Caco-2 (cell line): ENCODE measurements around the gene AOC1. TPM values are rescaled to one million over a fixed set of nuclear protein-coding genes. Genes with fewer than 3 reads are reported as not detected.

Experiments
- BruUV-seq: library from RNA; stranded (reverse); fragments of 400-500 nt; replicated peaks from 2 replicates; lab custom pipeline; 2021; lab: Mats Ljungman, UMichigan
- CTCF ChIA-PET: fragments of 300-600 bp; sonication (Branson Sonifier 250); formaldehyde crosslinking; loops from one replicate; lab custom pipeline; 2022; ENCODE audit warnings: antibody characterized with exemption; lab: Charles Lee
- POLR2A ChIA-PET: fragments of 300-600 bp; sonication (Branson Sonifier 250); formaldehyde crosslinking; loops from one replicate; lab custom pipeline; 2022; ENCODE audit warnings: antibody characterized with exemption; lab: Charles Lee
- DNase-seq, 2 experiments: peaks; one replicate each; pipeline versions ENCODE4 v3.0.0 to v3.0.0-alpha.2; 2020 to 2022
- H3K27me3 ChIP-seq: replicated peaks from 2 replicates; pipeline ENCODE4 v1.6.0; 2011; ENCODE audit warnings: low read length; ENCODE audit not compliant: control insufficient read depth, insufficient read depth
- H3K36me3 ChIP-seq: 2 replicates; pipeline ENCODE4 v1.5.1; 2011; ENCODE audit warnings: low read length; ENCODE audit not compliant: control insufficient read depth, insufficient read depth
- H3K4me1 ChIP-seq: fragments of 250-450 bp; sonication (Bioruptor Pico); 2 replicates; pipeline ENCODE4 v1.5.1; 2020; ENCODE audit warnings: mild to moderate bottlenecking
- H3K4me3 ChIP-seq: 2 replicates; pipeline ENCODE4 v1.5.1; 2011; ENCODE audit warnings: low read depth, mild to moderate bottlenecking, control low read depth, low read length
- H3K9me3 ChIP-seq: fragments of 250-450 bp; sonication (Bioruptor Pico); 2 replicates; pipeline ENCODE4 v1.5.1; 2020; ENCODE audit warnings: mild to moderate bottlenecking, moderate library complexity
- H3K27ac Mint-ChIP-seq: one replicate; pipeline ENCODE4 v1.8.0; 2022; ENCODE audit warnings: mixed read lengths; ENCODE audit not compliant: unreplicated experiment
- H3K27me3 Mint-ChIP-seq: one replicate; pipeline ENCODE4 v1.8.0; 2022; ENCODE audit warnings: mixed read lengths; ENCODE audit not compliant: insufficient read depth, unreplicated experiment
- H3K36me3 Mint-ChIP-seq: one replicate; pipeline ENCODE4 v1.8.0; 2022; ENCODE audit warnings: mild to moderate bottlenecking, mixed read lengths; ENCODE audit not compliant: insufficient read depth, unreplicated experiment
- H3K4me1 Mint-ChIP-seq: one replicate; pipeline ENCODE4 v1.8.0; 2022; ENCODE audit warnings: low read depth, mixed read lengths; ENCODE audit not compliant: unreplicated experiment
- H3K4me3 Mint-ChIP-seq: one replicate; pipeline ENCODE4 v1.8.0; 2022; ENCODE audit warnings: mild to moderate bottlenecking, moderate library complexity, mixed read lengths; ENCODE audit not compliant: unreplicated experiment
- H3K9me3 Mint-ChIP-seq: one replicate; pipeline ENCODE4 v1.8.0; 2022; ENCODE audit warnings: mixed read lengths; ENCODE audit not compliant: unreplicated experiment
- intact Hi-C: fragments of 100-400 bp; cut with micrococcal nuclease; formaldehyde crosslinking; loops from one replicate; pipeline ENCODE4 v1.10.0; 2022; ENCODE audit not compliant: unreplicated experiment
- total RNA-seq: library from RNA; stranded (reverse); gene quantifications from 2 replicates; pipeline ENCODE4 v1.2.3, GENCODE V29; 2022
- TF ChIP-seq, protein P1 (sequence below), 2 experiments: fragments of 200-600 bp in 1 of 2; IDR thresholded peaks; 1 replicate in 1 of 2; 2 replicates in 1 of 2; pipeline versions ENCODE4 v1.5.1 to v1.8.0; 2011 to 2022; ENCODE audit warnings: antibody characterized with exemption in 1 of 2, control low read depth in 1 of 2, inconsistent platforms in 1 of 2, low read depth in 1 of 2, low read length in 1 of 2, mild to moderate bottlenecking in 1 of 2, moderate library complexity in 1 of 2; ENCODE audit not compliant: insufficient read depth in 1 of 2, severe bottlenecking in 1 of 2, unreplicated experiment in 1 of 2

Gene AOC1
- total RNA-seq, 1 experiment from 2014 or later, result 3.5 TPM

DNA sequence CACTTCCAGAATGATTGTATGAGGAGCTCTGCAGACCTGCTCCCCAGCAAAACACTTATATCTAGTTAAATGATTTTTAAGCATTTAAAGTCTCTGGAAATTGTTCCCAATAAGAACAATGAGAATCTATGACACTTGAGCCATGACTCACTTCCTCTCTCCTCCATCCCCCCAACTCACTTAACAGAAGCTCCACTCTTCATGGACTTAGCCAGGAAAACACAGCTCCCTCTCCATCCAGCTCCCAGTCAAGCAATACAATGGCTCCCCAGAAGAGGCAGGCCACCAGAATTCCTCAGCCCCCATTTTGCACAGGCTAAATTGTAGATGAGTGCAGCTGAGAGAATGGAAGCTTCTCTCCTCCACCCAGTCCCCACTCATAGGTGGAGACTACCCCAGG, 27.0 kb downstream of the AOC1 start:
- H3K27me3 Mint-ChIP-seq, result peaks cover 9% of the 10 kb centered on the region
- H3K4me3 Mint-ChIP-seq, result no peak overlapping the region
- no peaks in the 10 kb centered on the region for H3K36me3 Mint-ChIP-seq
- POLR2A ChIA-PET, result no interaction called here
- CTCF ChIA-PET, result interaction anchor here (0.6 to 1.9 kb wide), 6 partner anchors 11 to 368 kb away, joined by 3 to 9 read pairs (median 5); no protein-coding TSS in a partner anchor
- H3K9me3 Mint-ChIP-seq, result no peaks in the 10 kb centered on the region
- H3K36me3 ChIP-seq, result no peaks in the 10 kb centered on the region
- TF ChIP-seq, protein P1, sequence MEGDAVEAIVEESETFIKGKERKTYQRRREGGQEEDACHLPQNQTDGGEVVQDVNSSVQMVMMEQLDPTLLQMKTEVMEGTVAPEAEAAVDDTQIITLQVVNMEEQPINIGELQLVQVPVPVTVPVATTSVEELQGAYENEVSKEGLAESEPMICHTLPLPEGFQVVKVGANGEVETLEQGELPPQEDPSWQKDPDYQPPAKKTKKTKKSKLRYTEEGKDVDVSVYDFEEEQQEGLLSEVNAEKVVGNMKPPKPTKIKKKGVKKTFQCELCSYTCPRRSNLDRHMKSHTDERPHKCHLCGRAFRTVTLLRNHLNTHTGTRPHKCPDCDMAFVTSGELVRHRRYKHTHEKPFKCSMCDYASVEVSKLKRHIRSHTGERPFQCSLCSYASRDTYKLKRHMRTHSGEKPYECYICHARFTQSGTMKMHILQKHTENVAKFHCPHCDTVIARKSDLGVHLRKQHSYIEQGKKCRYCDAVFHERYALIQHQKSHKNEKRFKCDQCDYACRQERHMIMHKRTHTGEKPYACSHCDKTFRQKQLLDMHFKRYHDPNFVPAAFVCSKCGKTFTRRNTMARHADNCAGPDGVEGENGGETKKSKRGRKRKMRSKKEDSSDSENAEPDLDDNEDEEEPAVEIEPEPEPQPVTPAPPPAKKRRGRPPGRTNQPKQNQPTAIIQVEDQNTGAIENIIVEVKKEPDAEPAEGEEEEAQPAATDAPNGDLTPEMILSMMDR (IDR thresholded peaks at IDR 0.05; ENCODE audit: insufficient read depth in 1 of 2, low read depth in 1 of 2, low read length in 1 of 2, severe bottlenecking in 1 of 2, unreplicated experiment in 1 of 2), result no peak
- no peak overlapping the region for H3K4me3 ChIP-seq
- intact Hi-C loops, result no loop called here
- BruUV-seq, result no TSS peak
- DNase-seq, result no peak
- peaks cover 8% of the 10 kb centered on the region for H3K4me1 ChIP-seq
- no peaks in the 10 kb centered on the region for H3K9me3 ChIP-seq
- H3K4me1 Mint-ChIP-seq, result no peaks in the 10 kb centered on the region
- no peak overlapping the region for H3K27ac Mint-ChIP-seq
- H3K27me3 ChIP-seq, result no peaks in the 10 kb centered on the region

DNA sequence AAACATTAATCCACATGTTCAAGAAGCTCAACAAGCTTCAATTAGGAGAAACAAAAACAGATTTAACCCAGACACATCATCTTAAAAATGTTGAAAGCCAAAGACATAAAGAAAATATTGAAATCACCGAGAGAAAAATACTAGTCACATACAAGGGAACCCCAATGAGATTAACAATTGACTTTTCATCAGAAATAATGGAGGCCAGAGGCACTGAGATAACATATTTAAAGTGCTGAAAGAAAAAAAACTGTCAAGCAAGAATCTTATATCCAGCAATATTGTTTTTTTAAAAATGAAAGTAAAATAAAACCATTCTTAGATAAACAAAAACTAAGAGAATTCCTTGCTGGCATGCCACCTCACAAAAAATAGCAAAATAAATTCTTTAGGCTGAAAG, 28.9 kb downstream of the AOC1 start:
- Mint-ChIP-seq H3K4me3 (no peak overlapping the region), H3K9me3 (peaks cover 10% of the 10 kb centered on the region), H3K27me3 (peaks cover 11% of the 10 kb centered on the region), H3K36me3 (no peaks in the 10 kb centered on the region), H3K4me1 (no peaks in the 10 kb centered on the region), H3K27ac (no peak overlapping the region)
- Histone ChIP-seq H3K9me3 (peaks cover 4% of the 10 kb centered on the region), H3K4me1 (peaks cover 8% of the 10 kb centered on the region), H3K27me3 (no peaks in the 10 kb centered on the region), H3K36me3 (no peaks in the 10 kb centered on the region), H3K4me3 (no peak overlapping the region)
- CTCF ChIA-PET, result no interaction called here
- POLR2A ChIA-PET, result no interaction called here
- BruUV-seq, result no TSS peak
- DNase-seq, result no peak
- intact Hi-C loops, result no loop called here
- TF ChIP-seq, protein P1 (IDR thresholded peaks at IDR 0.05; ENCODE audit: insufficient read depth in 1 of 2, low read depth in 1 of 2, low read length in 1 of 2, severe bottlenecking in 1 of 2, unreplicated experiment in 1 of 2), result no peak

DNA sequence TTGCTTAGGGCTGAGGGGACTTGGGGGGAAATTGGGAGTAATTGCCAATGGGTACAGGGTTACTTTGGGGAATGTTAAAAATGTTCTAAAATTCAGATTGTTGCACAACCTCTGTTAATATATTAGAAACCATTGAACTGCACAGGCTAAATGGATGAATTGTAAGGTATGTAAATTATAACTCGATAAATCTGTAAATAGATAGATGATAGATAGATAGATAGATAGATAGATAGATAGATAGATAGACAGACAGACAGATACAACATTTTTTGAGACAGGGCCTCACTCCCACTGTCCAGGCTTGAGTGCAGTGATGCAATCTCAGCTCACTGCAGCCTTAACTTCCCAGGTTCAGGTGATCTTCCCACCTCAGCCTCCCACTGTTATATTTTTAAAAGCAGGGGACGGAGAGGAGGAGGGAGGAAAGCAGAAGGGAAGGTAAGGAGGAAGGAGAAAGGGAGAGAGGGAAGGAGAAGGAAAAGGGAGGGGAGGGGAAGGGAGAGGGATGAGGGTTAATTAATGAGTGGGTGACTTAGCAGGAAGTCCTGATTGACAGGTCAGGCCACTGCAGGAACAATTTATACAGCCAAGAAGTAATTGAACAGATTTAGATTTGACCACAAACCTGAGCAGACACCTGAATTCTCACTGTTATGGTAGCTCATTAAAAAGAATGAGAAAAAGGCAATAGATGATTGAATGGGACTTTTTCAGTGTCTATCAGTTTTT, 38.7 kb downstream of the AOC1 start:
- TF ChIP-seq, protein P1 (IDR thresholded peaks at IDR 0.05; ENCODE audit: insufficient read depth in 1 of 2, low read depth in 1 of 2, low read length in 1 of 2, severe bottlenecking in 1 of 2, unreplicated experiment in 1 of 2), result no peak
- H3K27ac Mint-ChIP-seq, result no peak overlapping the region

More for the DNA sequence above, 38.7 kb downstream of the AOC1 start:
- H3K27me3 Mint-ChIP-seq, result peaks cover 13% of the 10 kb centered on the region
- H3K36me3 Mint-ChIP-seq, result no peaks in the 10 kb centered on the region
- DNase-seq, result no peak
- ChIA-PET POLR2A (no interaction called here), CTCF (no interaction called here)
- no peaks in the 10 kb centered on the region for H3K9me3 Mint-ChIP-seq
- intact Hi-C loops, result no loop called here
- H3K27me3 ChIP-seq, result no peaks in the 10 kb centered on the region
- H3K36me3 ChIP-seq, result no peaks in the 10 kb centered on the region
- H3K9me3 ChIP-seq, result peaks cover 12% of the 10 kb centered on the region
- H3K4me1 ChIP-seq, result no peaks in the 10 kb centered on the region
- no peaks in the 10 kb centered on the region for H3K4me1 Mint-ChIP-seq
- no TSS peak for BruUV-seq
- no peak overlapping the region for H3K4me3 ChIP-seq
- H3K4me3 Mint-ChIP-seq, result no peak overlapping the region
